Measurements from ENCODE around the gene GAGE12F. TPM values are rescaled to one million over a fixed set of nuclear protein-coding genes. Genes with fewer than 3 reads are reported as not detected.
"Not testable (repeated sequence)": the region's sequence is repeated elsewhere in the genome, so short reads cannot be mapped to it uniquely, and the experiment has no call there.

Gene GAGE12F
- polyA plus RNA-seq (2013, experiment 1 of 2; ENCODE audit: insufficient read length), result not detected
- polyA plus RNA-seq (2013, experiment 2 of 2; ENCODE audit: insufficient read length), result not detected

- not testable (repeated sequence) for DNase-seq
Measured at GRCh38 chrX:49560542-49560941, at the start of gene GAGE12F. Gene GAGE12F (plus strand): TSS chrX:49560842. CDS start chrX:49561997, 1,155 bp downstream.

GRCh38 chrX:49531877-49532276, 28.8 kb upstream of the GAGE12F start, which contains the start of gene GAGE12C:
Gene GAGE12C (plus strand): TSS chrX:49532177. CDS start chrX:49533332, 1,155 bp downstream.
- DNase-seq, result not testable (repeated sequence)

- not testable (repeated sequence) for DNase-seq
Measured at GRCh38 chrX:49541433-49541832, 19.2 kb upstream of the GAGE12F start, which contains the start of gene GAGE12D. Gene GAGE12D (plus strand): TSS chrX:49541733. CDS start chrX:49542888, 1,155 bp downstream.

GRCh38 chrX:49550989-49551388, 9.7 kb upstream of the GAGE12F start, which contains the start of gene GAGE12E:
Gene GAGE12E (plus strand): TSS chrX:49551289. CDS start chrX:49552444, 1,155 bp downstream.
- DNase-seq, result not testable (repeated sequence)

GRCh38 chrX:49568728-49569127, 8.1 kb downstream of the GAGE12F start:
- not testable (repeated sequence) for DNase-seq

GRCh38 chrX:49569152-49569551, 8.5 kb downstream of the GAGE12F start:
- not testable (repeated sequence) for DNase-seq

GRCh38 chrX:49570100-49570499, 9.5 kb downstream of the GAGE12F start, which contains the start of gene GAGE12G:
Gene GAGE12G (plus strand): TSS chrX:49570400. CDS start chrX:49571555, 1,155 bp downstream.
- DNase-seq, result not testable (repeated sequence)

- not testable (repeated sequence) for DNase-seq
Measured at GRCh38 chrX:49579649-49580048, 19.0 kb downstream of the GAGE12F start, which contains the start of gene GAGE12H. Gene GAGE12H (plus strand): TSS chrX:49579949. CDS start chrX:49581104, 1,155 bp downstream.

GRCh38 chrX:49589196-49589595, 28.6 kb downstream of the GAGE12F start, which contains the start of gene GAGE2A:
Gene GAGE2A (plus strand): TSS chrX:49589496. CDS start chrX:49590651, 1,155 bp downstream.
- not testable (repeated sequence) for DNase-seq

GRCh38 chrX:49589769-49590478, 29.3 kb downstream of the GAGE12F start:
- not testable (repeated sequence) for DNase-seq

GRCh38 chrX:49590488-49590887, 29.8 kb downstream of the GAGE12F start:
- DNase-seq, result not testable (repeated sequence)

- not testable (repeated sequence) for DNase-seq
Measured at GRCh38 chrX:49598720-49599119, 38.1 kb downstream of the GAGE12F start, which contains the start of gene GAGE1. Gene GAGE1 (plus strand): TSS chrX:49599020. CDS start chrX:49600175, 1,155 bp downstream.

- DNase-seq, result no peak
Measured at GRCh38 chrX:49610718-49611310, 50.2 kb downstream of the GAGE12F start.

Measured in fibroblast of skin of abdomen (primary cell).